ENCODE results near the gene HERC6. TPM values are rescaled to one million over a fixed set of nuclear protein-coding genes. Genes with fewer than 3 reads are reported as not detected.

HERC6 gene
- total and polyA plus RNA-seq, 2 experiments from 2014 or later: 3.4 to 7.3 TPM

GRCh38 chr4:88489100-88489761, 110.6 kb downstream of the HERC6 start:
- no peak overlapping the region for H3K4me3 Mint-ChIP-seq

More at GRCh38 chr4:88489100-88489761, 110.6 kb downstream of the HERC6 start:
- no peaks in the 10 kb centered on the region for H3K4me1 ChIP-seq (ENCODE audit: insufficient read depth)
- H3K36me3 ChIP-seq (ENCODE audit: insufficient read depth): peaks cover 13% of the 10 kb centered on the region; the same call in 1 of the 2 replicates
- Mint-ChIP-seq H3K27me3 (ENCODE audit: insufficient read depth, low read depth, poor library complexity) (peaks cover 3% of the 10 kb centered on the region), H3K4me1 (no peaks in the 10 kb centered on the region), H3K36me3 (ENCODE audit: low read depth) (peaks cover 3% of the 10 kb centered on the region; the same call in 1 of the 3 replicates), H3K27ac (no peak overlapping the region), H3K9me3 (no peaks in the 10 kb centered on the region)
- TF ChIP-seq, protein P1, sequence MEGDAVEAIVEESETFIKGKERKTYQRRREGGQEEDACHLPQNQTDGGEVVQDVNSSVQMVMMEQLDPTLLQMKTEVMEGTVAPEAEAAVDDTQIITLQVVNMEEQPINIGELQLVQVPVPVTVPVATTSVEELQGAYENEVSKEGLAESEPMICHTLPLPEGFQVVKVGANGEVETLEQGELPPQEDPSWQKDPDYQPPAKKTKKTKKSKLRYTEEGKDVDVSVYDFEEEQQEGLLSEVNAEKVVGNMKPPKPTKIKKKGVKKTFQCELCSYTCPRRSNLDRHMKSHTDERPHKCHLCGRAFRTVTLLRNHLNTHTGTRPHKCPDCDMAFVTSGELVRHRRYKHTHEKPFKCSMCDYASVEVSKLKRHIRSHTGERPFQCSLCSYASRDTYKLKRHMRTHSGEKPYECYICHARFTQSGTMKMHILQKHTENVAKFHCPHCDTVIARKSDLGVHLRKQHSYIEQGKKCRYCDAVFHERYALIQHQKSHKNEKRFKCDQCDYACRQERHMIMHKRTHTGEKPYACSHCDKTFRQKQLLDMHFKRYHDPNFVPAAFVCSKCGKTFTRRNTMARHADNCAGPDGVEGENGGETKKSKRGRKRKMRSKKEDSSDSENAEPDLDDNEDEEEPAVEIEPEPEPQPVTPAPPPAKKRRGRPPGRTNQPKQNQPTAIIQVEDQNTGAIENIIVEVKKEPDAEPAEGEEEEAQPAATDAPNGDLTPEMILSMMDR (conservative IDR thresholded peaks at IDR 0.05; ENCODE audit: low read depth in 2 of 2): no peak
- TF ChIP-seq CREB1 (CRISPR knock-in tag; IDR thresholded peaks at IDR 0.05; ENCODE audit: low read depth): no peak
- H2AFZ ChIP-seq: no peak overlapping the region
- DNase-seq (ENCODE audit: low spot score) (no peak), ATAC-seq (no peak)
- no peaks in the 10 kb centered on the region for H3F3A ChIP-seq (replicated peaks; ENCODE audit: low read depth)
- H4K20me1 ChIP-seq (replicated peaks; ENCODE audit: insufficient read depth): no peaks in the 10 kb centered on the region
- H3K9me2 ChIP-seq (ENCODE audit: insufficient read depth): no peaks in the 10 kb centered on the region
- no peaks in the 10 kb centered on the region for H3K27me3 ChIP-seq (ENCODE audit: insufficient read depth)
- no peak overlapping the region for H3K4me3 ChIP-seq
- H3K27ac ChIP-seq (ENCODE audit: low read depth): no peak overlapping the region
- H3K79me2 ChIP-seq (replicated peaks; ENCODE audit: insufficient read depth): no peaks in the 10 kb centered on the region
- no peak overlapping the region for H3K4me2 ChIP-seq

Small RNAs within 50 kb of the gene (small RNA-seq; reads per million reads assigned to genes)
- gene RF00019 (ENCODE audit: low replicate concordance): not detected

Other genes starting within 250 kb of the HERC6 start
- gene ABCG2, start 220.2 kb upstream of the HERC6 start, total RNA-seq (2014; rRNA removed; shearing (Covaris generic)): 6.1 and 10.6 TPM in 2 replicates
- 1.5 and 2.2 TPM in 2 replicates for gene ABCG2, start 220.2 kb upstream of the HERC6 start, polyA plus RNA-seq (2016; fragmentation: Nextera tagmentation; extraction: Ambion mirVana)
- gene PPM1K, start 94.3 kb upstream of the HERC6 start, total RNA-seq (2014; rRNA removed; shearing (Covaris generic)): 11.7 and 12.0 TPM in 2 replicates
- 9.1 and 11.1 TPM in 2 replicates for gene PPM1K, start 94.3 kb upstream of the HERC6 start, polyA plus RNA-seq (2016; fragmentation: Nextera tagmentation; extraction: Ambion mirVana)
- gene HERC5, start 78.3 kb downstream of the HERC6 start, total RNA-seq (2014; rRNA removed; shearing (Covaris generic)): 23.0 and 25.1 TPM in 2 replicates
- gene HERC5, start 78.3 kb downstream of the HERC6 start, polyA plus RNA-seq (2016; fragmentation: Nextera tagmentation; extraction: Ambion mirVana): 22.8 and 24.4 TPM in 2 replicates
- 65.3 and 81.9 TPM in 2 replicates for gene PYURF, start 144.9 kb downstream of the HERC6 start, total RNA-seq (2014; rRNA removed; shearing (Covaris generic))
- gene PYURF, start 144.9 kb downstream of the HERC6 start, polyA plus RNA-seq (2016; fragmentation: Nextera tagmentation; extraction: Ambion mirVana): 113 and 116 TPM in 2 replicates
- 2.4 and 2.6 TPM in 2 replicates for gene HERC3, start 213.6 kb downstream of the HERC6 start, total RNA-seq (2014; rRNA removed; shearing (Covaris generic))
- 2.2 and 3.1 TPM in 2 replicates for gene HERC3, start 213.6 kb downstream of the HERC6 start, polyA plus RNA-seq (2016; fragmentation: Nextera tagmentation; extraction: Ambion mirVana)